ENCODE measurements around the gene ADPRHL1.

- TF ChIP-seq EZH2 (optimal IDR thresholded peaks at IDR 0.05; ENCODE audit: low read depth, low read length) (no peak), CTCF (IDR thresholded peaks at IDR 0.05; ENCODE audit: low read length) (no peak)
These were observed 22.6 kb upstream of the ADPRHL1 start for GRCh38 chr13:113475911-113476310.

Data from MM.1S (cell line).